OCI-LY7 (cell line): ENCODE measurements around the gene CPB1.

ENCODE experiments used
- CTCF ChIP-seq: fragments of 200-600 bp; sonication (generic); conservative IDR thresholded peaks from 2 replicates; pipeline ENCODE4 v1.5.1; 2014; ENCODE audit warnings: mild to moderate bottlenecking, antibody characterized with exemption, low read length, moderate library complexity, mixed read lengths
- EZH2phosphoT487 ChIP-seq: fragments of 200-600 bp; sonication (generic); IDR thresholded peaks from 2 replicates; pipeline ENCODE4 v1.6.1; 2018; ENCODE audit warnings: low read depth, borderline replicate concordance, mild to moderate bottlenecking, mixed run types, antibody characterized with exemption, low read length, moderate library complexity, mixed read lengths

- TF ChIP-seq CTCF = no peak
- no peak for TF ChIP-seq EZH2phosphoT487
Observed at GRCh38 chr3:148790851-148791735, 36.5 kb upstream of the CPB1 start.
